ENCODE results near the gene TMEM126B.
"Not testable (repeated sequence)": the region's sequence is repeated elsewhere in the genome, so short reads cannot be mapped to it uniquely, and the experiment has no call there.

The TMEM126B gene

DNA sequence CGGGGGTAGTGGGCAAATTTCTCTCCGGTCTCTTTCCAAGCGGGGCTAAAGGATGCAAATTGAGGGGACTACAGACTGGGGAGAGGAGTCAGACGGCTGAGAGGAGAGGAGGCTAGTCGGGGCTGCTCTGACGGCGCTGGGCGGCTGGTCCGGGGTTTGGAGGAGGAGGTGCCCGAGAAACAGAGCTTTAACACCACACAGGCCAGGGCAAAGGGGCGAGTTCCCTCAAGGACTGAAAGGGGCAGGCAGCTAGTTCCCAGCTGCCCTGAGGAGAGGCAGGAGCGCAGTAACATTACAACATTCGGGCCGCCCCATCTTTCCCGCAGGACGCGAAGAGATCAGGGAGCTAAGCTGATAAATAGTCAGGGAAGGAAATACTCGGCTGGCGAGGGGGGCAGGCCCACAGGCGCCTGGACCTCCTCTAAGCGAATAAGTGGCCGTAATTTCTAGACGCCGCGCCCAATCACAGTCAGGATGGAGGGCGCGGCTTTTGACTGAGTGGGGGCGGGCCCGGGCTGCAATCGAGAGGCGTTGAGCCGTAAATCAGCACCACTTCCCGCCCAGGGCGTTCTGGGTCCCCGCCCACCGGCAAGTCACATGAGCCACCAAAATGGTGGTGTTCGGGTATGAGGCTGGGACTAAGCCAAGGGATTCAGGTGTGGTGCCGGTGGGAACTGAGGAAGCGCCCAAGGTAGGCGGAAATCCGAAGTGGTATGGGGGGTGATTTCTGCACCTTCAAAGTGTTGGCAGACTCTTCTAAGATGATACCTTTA is at the start of gene TMEM126B:
Gene TMEM126B, plus strand, starts transcription at position 596 of the 773 bp plus-strand sequence. Its CDS starts 15 bp downstream, at position 611.
- peak; percentile 100 for DNase-seq

DNA sequence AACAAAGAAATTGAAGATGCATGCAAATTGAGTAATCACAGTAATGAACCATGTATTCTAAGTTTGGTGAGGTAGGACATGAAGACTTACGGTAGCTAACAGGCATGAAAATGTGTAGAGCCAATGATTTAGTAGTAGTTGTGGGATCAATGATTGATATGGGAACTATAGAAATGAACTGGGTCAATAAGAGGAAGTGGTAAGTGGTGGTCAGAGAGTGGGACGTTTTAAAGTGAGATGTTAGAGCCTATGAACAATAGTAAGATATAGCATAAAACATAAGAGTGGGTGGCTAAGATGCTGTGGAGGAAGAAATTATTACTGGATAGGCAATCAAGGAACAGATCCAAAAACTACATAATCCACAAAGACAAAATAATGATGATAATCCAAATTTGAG is 46.3 kb upstream of the TMEM126B start:
- DNase-seq, result no peak

DNA sequence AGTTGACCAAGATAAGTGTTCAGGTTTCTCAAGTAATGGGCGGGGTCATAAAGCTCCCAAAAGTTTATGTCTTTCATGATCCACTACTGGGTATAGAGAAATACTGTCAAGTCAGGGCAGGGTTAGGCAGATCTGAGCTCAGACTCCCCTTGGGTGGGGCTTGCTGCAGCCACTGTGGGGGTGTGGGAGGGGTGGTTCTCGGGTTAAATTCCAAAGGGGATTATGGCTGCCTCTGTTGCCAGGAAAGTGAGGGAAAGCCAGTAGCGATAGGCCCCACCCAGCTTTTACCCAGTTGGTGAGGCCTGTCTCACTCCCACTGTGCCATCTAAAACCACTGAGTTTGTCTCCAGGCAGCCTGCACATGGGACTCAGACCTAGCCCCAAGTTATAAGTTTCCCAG is 39.0 kb upstream of the TMEM126B start:
- no peak for DNase-seq

DNA sequence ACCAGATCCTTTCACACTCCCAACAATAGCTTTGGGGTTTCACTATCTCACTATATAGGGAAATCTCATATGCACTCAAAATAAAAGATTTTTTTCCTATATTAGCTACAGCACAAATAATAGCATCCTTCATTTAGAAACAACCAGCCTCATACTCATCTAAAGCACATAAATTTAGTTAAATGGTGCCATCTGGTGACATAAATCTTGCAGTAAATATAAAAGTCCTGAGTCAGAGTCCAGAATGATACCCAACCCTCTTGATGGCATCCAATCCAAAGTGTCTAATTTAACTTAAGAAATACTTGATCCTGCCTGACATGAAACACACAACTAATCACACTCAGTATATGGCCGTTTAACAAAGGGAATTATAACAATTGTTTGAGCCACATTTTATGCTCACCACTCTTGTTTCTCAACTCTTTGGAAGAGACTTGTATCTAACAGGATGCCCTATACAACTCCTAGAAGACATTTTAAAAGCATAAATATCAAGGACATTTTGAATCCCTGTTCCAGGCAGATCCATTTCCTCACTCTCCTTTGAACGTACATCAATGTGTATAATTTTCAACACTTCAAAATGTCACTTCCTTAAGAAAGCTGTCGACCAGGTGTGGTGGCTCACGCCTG is 37.4 kb upstream of the TMEM126B start:
- peak; percentile 21 for DNase-seq

DNA sequence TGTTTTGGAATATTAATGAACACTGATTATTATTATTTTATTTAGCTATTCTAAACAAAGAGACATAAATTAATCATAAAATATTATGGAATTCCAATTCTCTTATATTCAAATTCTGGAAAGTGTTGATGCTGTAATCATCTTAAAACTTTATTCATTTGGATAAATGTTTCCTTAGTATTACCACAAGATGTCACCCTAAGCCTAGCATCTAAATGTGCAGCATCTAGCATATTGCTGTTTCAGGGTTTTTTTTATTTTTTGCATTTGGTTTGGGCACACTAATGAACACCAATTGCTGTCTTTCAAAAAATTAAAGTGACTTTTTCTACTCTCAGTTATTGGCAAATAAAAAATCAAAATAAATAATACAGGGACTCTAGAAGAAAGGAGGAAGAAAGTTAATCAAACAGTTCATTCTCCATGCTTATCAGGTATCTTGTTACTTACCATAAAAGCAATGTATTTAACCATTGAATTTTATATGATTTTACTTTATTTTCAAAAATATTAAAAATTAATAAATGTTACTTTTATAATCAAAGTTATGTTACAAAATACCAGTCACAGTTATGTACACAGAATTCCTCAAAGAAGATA is 33.0 kb upstream of the TMEM126B start:
- DNase-seq, result peak; percentile 72

DNA sequence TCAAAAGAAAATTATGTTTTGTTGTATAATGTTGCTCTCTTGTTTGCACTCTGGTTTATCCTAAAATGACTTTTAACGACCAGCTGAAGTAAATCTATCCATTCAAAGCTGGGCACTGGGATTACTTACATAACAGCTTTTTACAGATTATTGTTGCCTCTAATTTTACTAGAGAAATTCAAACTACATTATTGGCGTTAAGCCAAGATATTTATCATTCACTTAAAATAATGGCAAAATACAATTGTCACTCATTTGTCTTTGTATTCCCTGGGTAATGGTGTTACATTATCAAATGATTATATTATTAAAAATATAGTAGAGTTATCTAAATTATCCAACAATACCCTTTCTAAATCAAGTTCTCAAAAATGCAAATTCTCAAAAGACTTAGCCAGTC is 31.5 kb upstream of the TMEM126B start:
- no peak for DNase-seq

DNA sequence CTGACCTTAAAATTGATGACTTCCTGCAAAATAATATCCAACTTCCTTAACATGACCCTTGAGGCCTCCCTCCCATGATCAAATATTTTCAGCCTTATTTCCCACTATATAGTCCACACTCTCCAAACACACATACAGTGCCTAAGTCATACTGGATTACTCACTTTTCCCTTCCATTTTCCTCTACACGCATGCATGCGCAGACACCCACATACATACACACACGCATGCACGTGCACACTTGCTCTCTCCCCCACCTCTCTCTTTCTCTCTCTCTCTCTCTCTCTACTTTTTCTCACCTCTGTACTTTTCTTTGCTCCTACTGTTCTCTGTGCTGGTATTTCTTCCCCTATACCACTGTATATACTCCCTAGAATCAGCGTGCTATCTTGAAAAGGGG is 29.3 kb upstream of the TMEM126B start:
- no peak for DNase-seq

DNA sequence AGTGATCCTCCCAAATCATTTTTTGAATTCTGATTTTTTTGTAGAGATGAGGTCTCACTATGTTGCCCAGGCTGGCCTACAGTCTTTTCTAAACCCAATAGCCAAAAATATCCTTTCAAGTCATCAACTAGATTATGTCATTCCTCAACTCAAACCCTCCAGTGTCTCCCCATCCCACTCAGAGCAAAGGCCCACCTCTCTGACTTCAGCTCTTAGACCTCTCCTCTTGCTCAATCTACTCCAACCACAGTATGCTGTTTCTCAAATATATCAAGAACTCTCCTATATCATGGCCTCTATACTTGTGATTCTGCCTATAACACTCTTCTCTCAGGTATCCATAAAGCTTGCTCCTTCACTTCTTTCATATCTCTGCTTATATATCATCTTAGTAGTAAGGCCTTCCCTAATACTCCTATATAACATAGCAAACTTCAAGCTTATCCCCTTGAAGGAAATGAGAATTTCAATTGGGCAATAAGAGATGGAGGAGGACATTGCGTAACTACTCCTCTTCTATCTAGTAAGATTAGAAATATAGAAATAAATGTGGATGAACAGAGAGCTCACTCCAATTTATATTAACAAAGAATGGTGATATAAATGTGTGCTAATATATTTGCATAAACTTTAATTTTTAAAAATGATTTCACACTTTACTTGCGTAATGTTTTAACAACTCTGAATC is 25.7 kb upstream of the TMEM126B start:
- no peak for DNase-seq

DNA sequence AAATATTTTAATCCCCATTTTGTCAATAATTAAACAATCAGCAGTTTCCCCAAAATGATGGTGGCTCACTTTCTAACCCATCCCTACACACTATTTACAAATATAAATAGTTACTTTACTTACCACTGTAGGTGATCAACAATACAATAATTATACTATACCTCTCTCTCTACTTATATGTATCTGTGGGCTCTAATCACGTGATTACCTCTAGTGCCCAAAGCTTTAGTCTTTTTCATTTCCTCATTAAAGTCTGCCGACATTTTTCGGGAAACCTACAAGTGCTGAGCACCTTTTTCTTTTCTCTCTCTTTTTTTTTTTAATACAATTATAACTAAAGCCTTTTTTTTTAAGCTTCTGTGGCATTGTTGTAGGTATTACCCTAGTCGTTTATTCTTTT is 25.2 kb upstream of the TMEM126B start:
- no peak for DNase-seq

DNA sequence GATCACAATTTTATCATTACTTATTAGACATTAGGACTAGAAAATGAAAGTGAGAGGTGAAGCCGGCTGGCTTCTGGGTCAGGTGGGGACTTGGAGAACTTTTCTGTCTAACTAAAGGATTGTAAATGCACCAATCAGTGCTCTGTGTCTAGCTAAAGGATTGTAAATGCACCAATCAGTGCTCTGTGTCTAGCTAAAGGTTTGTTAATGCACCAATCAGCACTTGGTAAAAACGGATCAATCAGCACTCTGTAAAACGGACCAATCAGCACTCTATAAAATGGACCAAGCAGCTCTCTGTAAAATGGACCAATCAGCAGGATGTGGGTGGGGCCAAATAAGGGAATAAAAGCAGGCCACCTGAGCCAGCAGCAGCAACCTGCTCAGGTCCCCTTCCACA is 22.2 kb upstream of the TMEM126B start:
- not testable (repeated sequence) for DNase-seq

DNA sequence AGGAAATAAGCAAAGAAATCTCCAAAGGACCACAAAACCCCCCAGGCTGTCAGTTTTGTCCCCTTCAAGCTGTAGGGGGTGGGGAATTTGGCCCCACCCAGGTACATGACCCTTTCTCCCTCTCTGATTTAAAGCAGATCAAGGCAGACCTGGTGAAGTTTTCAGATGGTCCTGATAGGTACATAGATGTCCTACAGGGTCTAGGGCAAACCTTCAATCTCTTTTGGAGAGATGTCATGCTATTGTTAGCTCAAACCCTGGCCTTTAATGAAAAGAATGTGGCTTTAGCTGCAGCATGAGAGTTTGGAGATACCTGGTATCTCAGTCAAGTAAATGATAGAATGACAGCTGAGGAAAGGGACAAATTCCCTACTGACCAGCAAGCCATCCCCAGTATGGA is 19.8 kb upstream of the TMEM126B start:
- DNase-seq, result not testable (repeated sequence)

DNA sequence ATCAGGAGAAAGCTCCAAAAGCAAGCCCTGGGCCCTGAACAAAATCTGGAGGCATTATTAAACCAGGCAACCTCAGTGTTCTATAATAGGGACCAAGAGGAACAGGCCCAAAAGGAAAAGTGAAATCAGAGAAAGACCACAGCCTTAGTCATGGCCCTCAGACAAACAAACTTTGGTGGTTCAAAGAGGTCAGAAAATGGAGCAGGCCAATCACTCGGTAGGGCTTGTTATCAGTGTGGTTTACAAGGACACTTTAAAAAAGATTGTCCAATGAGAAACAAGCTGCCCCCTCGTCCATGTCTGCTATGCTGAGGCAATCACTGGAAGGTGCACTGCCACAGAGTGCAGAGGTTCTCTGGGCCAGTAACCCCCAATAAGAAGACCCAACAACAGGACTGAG is 19.1 kb upstream of the TMEM126B start:
- DNase-seq, result not testable (repeated sequence)

DNA sequence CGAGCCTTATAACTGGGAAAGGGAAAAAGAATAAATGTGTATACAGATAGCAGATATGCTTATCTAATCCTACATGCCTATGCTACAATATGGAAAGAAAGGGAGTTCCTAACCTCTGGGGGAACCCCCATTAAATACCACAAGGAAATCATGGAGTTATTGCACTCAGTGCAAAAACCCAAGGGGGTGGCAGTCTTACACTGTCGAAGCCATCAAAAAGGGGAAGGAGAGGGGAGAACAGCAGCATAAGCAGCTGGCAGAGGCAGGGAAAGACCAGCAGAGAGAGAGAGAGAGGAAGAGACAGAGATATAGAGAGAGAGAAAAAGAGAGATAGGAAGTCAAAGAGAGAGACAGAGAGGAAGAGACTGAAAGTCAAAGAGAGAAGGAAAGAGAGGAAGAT is 16.8 kb upstream of the TMEM126B start:
- DNase-seq, result not testable (repeated sequence)

DNA sequence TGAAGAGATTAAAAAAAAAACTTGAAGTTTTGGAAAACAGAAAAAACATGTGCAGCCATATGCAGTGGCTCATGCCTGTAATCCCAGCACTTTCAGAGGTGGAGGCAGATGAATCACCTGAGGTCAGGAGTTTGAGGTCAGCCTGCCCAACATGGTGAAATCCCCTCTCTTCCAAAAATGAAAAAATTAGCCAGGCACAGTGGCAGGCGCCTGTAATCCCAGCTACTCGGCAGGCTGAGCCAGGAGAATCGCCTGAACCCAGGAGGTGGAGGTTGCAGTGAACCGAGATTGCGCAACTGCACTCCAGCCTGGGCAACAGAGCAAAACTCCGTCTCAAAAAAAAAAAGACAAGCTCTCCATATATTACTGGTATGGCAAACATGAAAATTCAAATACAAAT is 8.9 kb upstream of the TMEM126B start:
- no peak for DNase-seq

DNA sequence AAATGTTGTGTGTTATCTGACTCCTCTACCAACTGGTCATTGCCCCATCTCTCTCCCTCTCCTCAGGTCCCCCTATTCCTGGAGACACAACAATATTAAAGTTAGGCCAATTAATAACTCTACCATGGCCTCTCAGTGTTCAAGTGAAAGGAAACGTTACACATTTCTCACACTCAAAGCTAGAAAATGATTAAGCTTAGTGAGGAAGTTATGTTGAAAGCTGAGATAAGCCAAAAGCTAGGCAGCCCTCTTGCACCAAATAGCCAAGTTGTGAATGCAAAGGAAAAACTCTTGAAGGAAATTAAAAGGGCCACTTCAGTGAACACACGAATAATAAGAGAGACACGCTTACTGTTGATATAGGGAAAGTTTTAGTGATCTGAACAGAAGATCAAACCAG is 8.1 kb upstream of the TMEM126B start:
- no peak for DNase-seq

DNA sequence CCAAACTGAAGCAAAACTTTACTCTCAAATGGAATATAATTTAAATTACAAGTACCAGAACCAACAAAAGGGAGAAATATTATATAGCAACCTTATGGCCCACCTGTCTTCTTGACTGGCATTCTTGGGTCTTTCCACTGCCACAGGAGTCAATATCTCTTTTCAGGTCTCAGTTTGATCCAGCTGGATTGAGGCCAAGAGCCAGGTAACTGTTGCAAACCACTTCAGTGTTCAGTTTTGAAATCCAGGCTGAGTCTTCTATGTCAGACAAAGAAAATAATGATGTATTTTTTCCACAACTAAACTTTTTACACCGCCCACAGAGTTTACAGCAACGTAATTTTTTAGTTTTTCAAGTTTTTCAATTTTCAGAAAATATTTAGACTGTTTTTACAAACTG is 1.9 kb upstream of the TMEM126B start:
- no peak for DNase-seq

DNA sequence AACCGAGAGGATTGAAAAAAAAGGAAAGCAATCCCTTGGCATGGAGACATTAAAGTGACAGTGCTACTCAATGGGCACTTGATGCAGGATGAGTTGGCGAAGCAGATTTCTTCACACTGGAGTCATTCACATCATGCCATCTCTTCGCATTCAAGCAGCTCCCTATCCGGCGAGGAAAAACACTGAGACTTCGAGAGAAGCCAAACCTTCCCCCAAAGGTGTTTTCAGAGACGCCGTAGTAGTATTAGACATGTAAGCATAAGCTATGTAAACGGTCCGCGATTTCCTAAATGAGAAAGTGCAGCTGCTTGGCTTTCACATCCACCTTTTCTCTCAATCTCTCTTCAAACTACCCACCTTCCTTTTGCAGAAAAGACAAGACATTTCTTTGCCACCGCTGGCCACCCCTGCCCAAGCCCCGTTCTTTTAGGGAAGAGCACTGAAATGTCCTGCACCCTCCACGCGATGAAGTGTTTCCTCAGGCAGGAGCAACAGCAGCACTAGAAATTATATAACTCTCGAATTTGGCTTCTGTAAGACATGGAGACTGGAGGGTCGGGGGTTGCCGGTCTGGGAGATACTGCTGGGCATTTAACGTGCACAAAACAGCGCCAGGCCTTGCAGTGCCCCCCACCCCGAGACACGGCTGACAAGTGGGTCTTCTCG is 928 bp upstream of the TMEM126B start, which contains the start of gene DLG2:
Gene DLG2, minus strand, starts transcription at position 13 of the 666 bp plus-strand sequence.
- DNase-seq, result peak; percentile 65

DNA sequence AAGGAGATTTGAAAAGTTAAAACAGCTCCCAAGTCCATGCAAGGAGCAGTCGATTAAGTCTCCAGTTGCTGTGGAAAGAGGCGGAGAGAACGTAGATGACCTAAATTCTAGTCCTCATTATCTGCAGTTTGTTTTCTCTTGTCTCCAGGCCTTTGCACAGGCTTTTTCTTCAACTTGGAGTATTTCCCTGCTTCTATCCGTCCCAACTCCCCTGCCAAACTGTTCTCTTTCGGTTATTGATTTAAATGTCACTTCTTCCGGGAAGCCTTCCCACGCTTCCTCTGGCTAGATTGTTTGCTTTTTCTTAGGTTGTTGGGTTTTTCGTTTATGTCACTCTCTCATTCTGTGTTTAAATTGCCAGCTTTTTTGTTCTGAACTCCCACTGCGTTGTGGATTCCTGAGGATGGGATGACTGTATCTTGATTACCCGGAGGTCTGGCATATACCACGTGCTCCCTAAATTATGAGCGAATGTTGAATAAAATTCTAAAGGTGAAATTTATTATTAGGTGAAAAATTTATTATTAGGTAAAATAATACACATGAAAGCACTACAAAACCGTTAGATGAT is 463 bp downstream of the TMEM126B start:
- DNase-seq, result no peak

DNA sequence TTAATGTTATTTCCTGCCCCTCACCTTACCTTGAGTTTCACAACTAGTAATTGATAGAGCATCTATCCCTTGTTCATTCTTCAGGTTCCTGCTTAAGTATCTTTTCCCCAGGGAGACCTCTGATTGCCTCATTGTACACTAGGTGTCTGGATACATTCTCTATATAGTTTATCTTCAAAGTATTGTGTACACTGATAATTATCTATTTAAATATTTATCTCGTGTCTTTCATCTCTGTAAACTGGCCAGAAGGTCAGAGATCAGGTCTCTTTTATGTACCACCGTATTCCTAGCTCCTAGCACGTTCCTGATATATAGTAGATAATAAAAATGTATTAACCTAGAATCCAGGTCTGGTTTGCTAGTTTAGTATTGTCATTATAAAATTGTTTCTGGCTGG is 6.4 kb downstream of the TMEM126B start:
- DNase-seq, result no peak

DNA sequence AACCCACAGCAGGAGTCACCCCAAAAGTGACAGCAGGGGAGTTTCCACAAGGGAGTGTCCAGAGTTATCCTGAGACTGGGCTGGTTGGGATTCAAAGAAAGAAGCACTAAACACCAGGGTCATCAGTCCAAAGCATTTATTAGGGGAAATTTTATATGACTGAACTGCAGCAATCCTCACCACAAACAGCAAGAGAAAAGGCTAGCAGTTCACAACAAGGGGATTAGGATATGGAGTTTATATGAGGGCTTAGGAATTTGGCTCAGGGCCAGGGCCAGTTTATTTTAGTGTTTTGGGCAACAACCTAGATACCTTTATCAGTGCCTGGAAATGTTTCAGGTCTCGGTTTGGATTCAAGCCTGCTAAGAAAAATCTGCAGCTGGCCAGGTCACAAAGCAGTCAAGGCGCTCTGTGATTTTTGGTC is 14.8 kb downstream of the TMEM126B start:
- no peak for DNase-seq

DNA sequence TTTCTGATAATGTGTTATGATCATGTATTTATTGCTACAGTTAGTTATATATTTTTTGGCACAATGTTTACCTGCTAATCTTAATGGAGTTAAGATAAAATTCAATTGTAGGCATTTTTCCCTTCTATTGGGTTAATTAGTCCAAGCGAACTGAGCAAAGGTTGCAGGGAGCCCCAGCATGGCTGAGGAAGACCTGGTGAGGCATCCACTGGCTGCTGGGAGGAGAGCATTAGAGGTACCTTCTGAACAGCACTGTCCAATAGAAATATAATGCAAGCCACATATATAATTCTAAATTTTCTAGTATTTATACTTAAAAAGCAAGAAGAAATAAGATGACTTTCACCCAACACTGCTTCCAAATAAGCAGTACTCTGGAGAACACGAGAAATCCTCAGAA is 18.7 kb downstream of the TMEM126B start:
- no peak for DNase-seq

DNA sequence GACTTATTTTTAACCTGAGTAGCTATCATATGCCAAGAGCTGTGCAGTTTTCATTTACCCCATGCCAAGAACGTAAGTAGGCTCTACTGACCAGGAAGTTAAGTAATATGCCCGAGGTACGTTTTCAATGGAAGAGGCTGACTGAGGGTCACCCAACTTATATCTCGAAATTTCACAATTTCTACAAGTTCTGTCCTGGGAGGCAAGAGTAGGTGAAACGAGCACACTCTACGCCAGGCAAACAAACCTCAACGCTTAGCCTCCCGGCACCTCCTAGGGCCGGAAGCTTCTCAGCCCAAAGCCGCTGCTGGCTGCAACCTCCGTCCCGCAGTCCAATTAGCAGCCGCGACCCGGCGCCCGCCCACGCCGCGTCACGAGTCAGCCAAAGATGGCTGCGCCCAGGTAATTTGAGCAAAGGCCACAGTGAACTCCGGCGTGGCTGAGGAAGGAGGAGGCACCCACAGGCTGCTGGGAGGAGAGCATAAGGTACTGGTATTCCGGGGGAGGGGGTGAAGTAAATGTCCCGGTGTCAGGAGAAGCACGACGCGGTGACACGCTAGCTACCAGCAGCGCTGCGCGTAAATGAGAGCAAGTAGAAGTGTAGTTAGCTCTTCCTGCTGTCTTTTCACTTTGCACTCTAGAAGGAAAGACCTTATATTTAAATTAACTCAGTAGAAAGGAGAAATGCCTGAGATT is 19.4 kb downstream of the TMEM126B start, which contains the start of gene TMEM126A:
Gene TMEM126A, plus strand, starts transcription at position 364 of the 696 bp plus-strand sequence. CDS start 2,289 bp downstream, outside the sequence.
- DNase-seq, result peak; percentile 99
